ENCODE measurements around the gene INO80B. TPM values are rescaled to one million over a fixed set of nuclear protein-coding genes. Genes with fewer than 3 reads are reported as not detected.
"Not testable (repeated sequence)": the region's sequence is repeated elsewhere in the genome, so short reads cannot be mapped to it uniquely, and the experiment has no call there.

Gene INO80B
- total RNA-seq, 1 donor from 2014 or later: 38.4 TPM

- ATAC-seq (peak; percentile 47 to 60), DNase-seq (no peak)
- Histone ChIP-seq H3K27me3 (ENCODE audit: low read depth) (peaks cover 17% of the 10 kb centered on the region), H3K36me3 (no peaks in the 10 kb centered on the region), H3K4me3 (peak overlapping the region; percentile 64), H3K4me1 (peaks cover 54% of the 10 kb centered on the region), H3K27ac (peak overlapping the region; percentile 91), H3K9me3 (no peaks in the 10 kb centered on the region)
- intact Hi-C loops (cut with DNase I): no loop called here
- TF ChIP-seq CTCF (IDR thresholded peaks at IDR 0.05): no peak
Observed at GRCh38 chr2:74441170-74441689, 13.7 kb upstream of the INO80B start.

- TF ChIP-seq CTCF (IDR thresholded peaks at IDR 0.05): no peak
- DNase-seq (peak; percentile 79), ATAC-seq (peak; percentile 85 to 87)
- peaks cover 54% of the 10 kb centered on the region for H3K4me1 ChIP-seq
- peak within 1 kb of the TSS; percentile 64 for H3K4me3 ChIP-seq
- no peaks in the 10 kb centered on the region for H3K36me3 ChIP-seq
- intact Hi-C loops (cut with DNase I): no loop called here
- H3K27ac ChIP-seq: peak within 1 kb of the TSS; percentile 91
- no peaks in the 10 kb centered on the region for H3K9me3 ChIP-seq
- H3K27me3 ChIP-seq (ENCODE audit: low read depth): peaks cover 17% of the 10 kb centered on the region
Observed at GRCh38 chr2:74441690-74442482, 13.0 kb upstream of the INO80B start, which contains the start of gene RTKN. RTKN (minus strand) TSS chr2:74441937; CDS start chr2:74441816, 121 bp downstream.

GRCh38 chr2:74442483-74443297, 12.2 kb upstream of the INO80B start:
- H3K9me3 ChIP-seq; DNase-seq; ATAC-seq; H3K36me3 ChIP-seq; intact Hi-C loops (cut with DNase I): not testable (repeated sequence)
- H3K27ac ChIP-seq: peak overlapping the region; percentile 91
- peaks cover 17% of the 10 kb centered on the region for H3K27me3 ChIP-seq (ENCODE audit: low read depth)
- peaks cover 50% of the 10 kb centered on the region for H3K4me1 ChIP-seq
- peak overlapping the region; percentile 64 for H3K4me3 ChIP-seq

- no peak for TF ChIP-seq CTCF (IDR thresholded peaks at IDR 0.05)
- DNase-seq (no peak), ATAC-seq (no peak)
- intact Hi-C loops (cut with DNase I): no loop called here
- H3K4me1 ChIP-seq: peaks cover 32% of the 10 kb centered on the region
- H3K4me3 ChIP-seq: no peak overlapping the region
- no peaks in the 10 kb centered on the region for H3K9me3 ChIP-seq
- H3K27ac ChIP-seq: no peak overlapping the region
- no peaks in the 10 kb centered on the region for H3K36me3 ChIP-seq
- peaks cover 17% of the 10 kb centered on the region for H3K27me3 ChIP-seq (ENCODE audit: low read depth)
Observed at GRCh38 chr2:74444498-74445318, 10.2 kb upstream of the INO80B start.

- no peak overlapping the region for H3K27ac ChIP-seq
- H3K36me3 ChIP-seq: no peaks in the 10 kb centered on the region
- no peaks in the 10 kb centered on the region for H3K9me3 ChIP-seq
- peaks cover 7% of the 10 kb centered on the region for H3K4me1 ChIP-seq
- no peak overlapping the region for H3K4me3 ChIP-seq
- DNase-seq: no peak
- peaks cover 4% of the 10 kb centered on the region for H3K27me3 ChIP-seq (ENCODE audit: low read depth)
- no peak for TF ChIP-seq CTCF (IDR thresholded peaks at IDR 0.05)
- ATAC-seq: no peak
- intact Hi-C loops (cut with DNase I): no loop called here
Observed at GRCh38 chr2:74447230-74447999, 7.5 kb upstream of the INO80B start.

Measured in lower lobe of right lung (tissue), 2 donors.